ENCODE measurements around the gene PCGF1. TPM values are rescaled to one million over a fixed set of nuclear protein-coding genes. Genes with fewer than 3 reads are reported as not detected.
A peak's percentile ranks its signal among the peaks of the same experiment; 100 is the strongest.

PCGF1 gene
- polyA plus RNA-seq, 1 donor: 25.5 TPM

GRCh38 chr2:74528600-74529356 is 21.3 kb upstream of the PCGF1 start:
- Histone ChIP-seq H3K27ac (ENCODE audit: low read length) (peak overlapping the region; percentile 91), H3K27me3 (ENCODE audit: control insufficient read depth, insufficient read depth, low read length) (no peaks in the 10 kb centered on the region), H3K36me3 (ENCODE audit: control insufficient read depth, insufficient read depth, low read length) (peaks cover 35% of the 10 kb centered on the region), H3K4me3 (ENCODE audit: low read length) (peak overlapping the region; percentile 96), H3K4me1 (ENCODE audit: control insufficient read depth, insufficient read depth, low read length) (peaks cover 15% of the 10 kb centered on the region), H3K9me3 (ENCODE audit: control insufficient read depth, low read depth, low read length) (no peaks in the 10 kb centered on the region)
- no peak for DNase-seq
- 30% methylated on average over 2 of the region's 29 CpGs for WGBS (ENCODE audit: insufficient coverage, low lambda C conversion rate)

- DNase-seq: no peak
- Histone ChIP-seq H3K27ac (ENCODE audit: low read length) (no peak overlapping the region), H3K36me3 (ENCODE audit: control insufficient read depth, insufficient read depth, low read length) (peaks cover 30% of the 10 kb centered on the region), H3K4me1 (ENCODE audit: control insufficient read depth, insufficient read depth, low read length) (peaks cover 15% of the 10 kb centered on the region), H3K27me3 (ENCODE audit: control insufficient read depth, insufficient read depth, low read length) (no peaks in the 10 kb centered on the region), H3K9me3 (ENCODE audit: control insufficient read depth, low read depth, low read length) (no peaks in the 10 kb centered on the region), H3K4me3 (ENCODE audit: low read length) (no peak overlapping the region)
- no CpG with 5 or more reads among the region's 9 CpGs for WGBS (ENCODE audit: insufficient coverage, low lambda C conversion rate)
These were observed 20.2 kb upstream of the PCGF1 start for GRCh38 chr2:74527741-74528140.

- H3K27ac ChIP-seq (ENCODE audit: low read length): no peak overlapping the region
- H3K36me3 ChIP-seq (ENCODE audit: control insufficient read depth, insufficient read depth, low read length): peaks cover 26% of the 10 kb centered on the region
- peaks cover 15% of the 10 kb centered on the region for H3K4me1 ChIP-seq (ENCODE audit: control insufficient read depth, insufficient read depth, low read length)
- H3K9me3 ChIP-seq (ENCODE audit: control insufficient read depth, low read depth, low read length): no peaks in the 10 kb centered on the region
- WGBS (ENCODE audit: insufficient coverage, low lambda C conversion rate): no CpG with 5 or more reads among the region's 11 CpGs
- no peaks in the 10 kb centered on the region for H3K27me3 ChIP-seq (ENCODE audit: control insufficient read depth, insufficient read depth, low read length)
- DNase-seq: no peak
- no peak overlapping the region for H3K4me3 ChIP-seq (ENCODE audit: low read length)
These were observed 19.2 kb upstream of the PCGF1 start for GRCh38 chr2:74526649-74527230.

GRCh38 chr2:74525717-74526648 is 18.5 kb upstream of the PCGF1 start, which contains the start of gene DQX1:
Gene DQX1, minus strand, starts transcription at chr2:74526231. Its CDS starts 502 bp downstream, at chr2:74525729.
- Histone ChIP-seq H3K27ac (ENCODE audit: low read length) (peak within 1 kb of the TSS; percentile 20), H3K27me3 (ENCODE audit: control insufficient read depth, insufficient read depth, low read length) (no peaks in the 10 kb centered on the region), H3K9me3 (ENCODE audit: control insufficient read depth, low read depth, low read length) (no peaks in the 10 kb centered on the region), H3K4me3 (ENCODE audit: low read length) (peak within 1 kb of the TSS; percentile 8), H3K4me1 (ENCODE audit: control insufficient read depth, insufficient read depth, low read length) (peaks cover 12% of the 10 kb centered on the region), H3K36me3 (ENCODE audit: control insufficient read depth, insufficient read depth, low read length) (peaks cover 22% of the 10 kb centered on the region)
- peak; percentile 79 to 88 for DNase-seq
- no CpG with 5 or more reads among the region's 11 CpGs for WGBS (ENCODE audit: insufficient coverage, low lambda C conversion rate)

- H3K27ac ChIP-seq (ENCODE audit: low read length): no peak overlapping the region
- WGBS (ENCODE audit: insufficient coverage, low lambda C conversion rate): no CpG with 5 or more reads among the region's 10 CpGs
- peaks cover 3% of the 10 kb centered on the region for H3K27me3 ChIP-seq (ENCODE audit: control insufficient read depth, insufficient read depth, low read length)
- peaks cover 22% of the 10 kb centered on the region for H3K36me3 ChIP-seq (ENCODE audit: control insufficient read depth, insufficient read depth, low read length)
- H3K9me3 ChIP-seq (ENCODE audit: control insufficient read depth, low read depth, low read length): no peaks in the 10 kb centered on the region
- H3K4me1 ChIP-seq (ENCODE audit: control insufficient read depth, insufficient read depth, low read length): peaks cover 8% of the 10 kb centered on the region
- peak overlapping the region; percentile 8 for H3K4me3 ChIP-seq (ENCODE audit: low read length)
- no peak for DNase-seq
These were observed 17.6 kb upstream of the PCGF1 start for GRCh38 chr2:74524955-74525716.

- H3K4me1 ChIP-seq (ENCODE audit: control insufficient read depth, insufficient read depth, low read length): peaks cover 8% of the 10 kb centered on the region
- no peak for DNase-seq
- no CpG with 5 or more reads among the region's 9 CpGs for WGBS (ENCODE audit: insufficient coverage, low lambda C conversion rate)
- no peak overlapping the region for H3K4me3 ChIP-seq (ENCODE audit: low read length)
- H3K36me3 ChIP-seq (ENCODE audit: control insufficient read depth, insufficient read depth, low read length): peaks cover 22% of the 10 kb centered on the region
- H3K27ac ChIP-seq (ENCODE audit: low read length): no peak overlapping the region
- H3K27me3 ChIP-seq (ENCODE audit: control insufficient read depth, insufficient read depth, low read length): peaks cover 10% of the 10 kb centered on the region
- H3K9me3 ChIP-seq (ENCODE audit: control insufficient read depth, low read depth, low read length): no peaks in the 10 kb centered on the region
These were observed 16.5 kb upstream of the PCGF1 start for GRCh38 chr2:74524005-74524404.

GRCh38 chr2:74522516-74522915 is 15.0 kb upstream of the PCGF1 start:
- no CpG with 5 or more reads among the region's 3 CpGs for WGBS (ENCODE audit: insufficient coverage, low lambda C conversion rate)
- H3K4me1 ChIP-seq (ENCODE audit: control insufficient read depth, insufficient read depth, low read length): no peaks in the 10 kb centered on the region
- no peak for DNase-seq
- H3K36me3 ChIP-seq (ENCODE audit: control insufficient read depth, insufficient read depth, low read length): peaks cover 14% of the 10 kb centered on the region
- H3K4me3 ChIP-seq (ENCODE audit: low read length): no peak overlapping the region
- no peaks in the 10 kb centered on the region for H3K9me3 ChIP-seq (ENCODE audit: control insufficient read depth, low read depth, low read length)
- H3K27me3 ChIP-seq (ENCODE audit: control insufficient read depth, insufficient read depth, low read length): peaks cover 23% of the 10 kb centered on the region
- no peak overlapping the region for H3K27ac ChIP-seq (ENCODE audit: low read length)

- Histone ChIP-seq H3K27me3 (ENCODE audit: control insufficient read depth, insufficient read depth, low read length) (peaks cover 80% of the 10 kb centered on the region), H3K4me1 (ENCODE audit: control insufficient read depth, insufficient read depth, low read length) (peaks cover 5% of the 10 kb centered on the region), H3K4me3 (ENCODE audit: low read length) (no peak overlapping the region), H3K27ac (ENCODE audit: low read length) (no peak overlapping the region), H3K9me3 (ENCODE audit: control insufficient read depth, low read depth, low read length) (peaks cover 23% of the 10 kb centered on the region), H3K36me3 (ENCODE audit: control insufficient read depth, insufficient read depth, low read length) (no peaks in the 10 kb centered on the region)
- DNase-seq: no peak
- no CpG with 5 or more reads among the region's 13 CpGs for WGBS (ENCODE audit: insufficient coverage, low lambda C conversion rate)
These were observed 9.2 kb upstream of the PCGF1 start for GRCh38 chr2:74516650-74517049.

GRCh38 chr2:74515981-74516633 is 8.6 kb upstream of the PCGF1 start:
- no peaks in the 10 kb centered on the region for H3K36me3 ChIP-seq (ENCODE audit: control insufficient read depth, insufficient read depth, low read length)
- WGBS (ENCODE audit: insufficient coverage, low lambda C conversion rate): no CpG with 5 or more reads among the region's 72 CpGs
- no peak overlapping the region for H3K4me3 ChIP-seq (ENCODE audit: low read length)
- peaks cover 5% of the 10 kb centered on the region for H3K4me1 ChIP-seq (ENCODE audit: control insufficient read depth, insufficient read depth, low read length)
- H3K27ac ChIP-seq (ENCODE audit: low read length): no peak overlapping the region
- H3K9me3 ChIP-seq (ENCODE audit: control insufficient read depth, low read depth, low read length): peaks cover 23% of the 10 kb centered on the region
- peaks cover 85% of the 10 kb centered on the region for H3K27me3 ChIP-seq (ENCODE audit: control insufficient read depth, insufficient read depth, low read length)
- peak; percentile 36 to 61 for DNase-seq
